Testis (tissue), 2 donors: ENCODE data around the gene AQP3.

Experiments
- POLR2A ChIP-seq: fragments of 450-650 bp; IDR thresholded peaks from one replicate; pipeline ENCODE4 v1.6.1; 2017; ENCODE audit warnings: antibody characterized with exemption, mild to moderate bottlenecking, moderate library complexity
- TF ChIP-seq, protein P1 (sequence below), 3 experiments: fragments of 450-650 bp in 2 of 3; fragments of 200-600 bp in 1 of 3; sonication (generic) in 1 of 3; IDR thresholded peaks; one replicate each; pipeline ENCODE4 v1.5.1; 2016 to 2019; ENCODE audit warnings: antibody characterized with exemption in 3 of 3, mild to moderate bottlenecking in 2 of 3, moderate library complexity in 1 of 3

DNA sequence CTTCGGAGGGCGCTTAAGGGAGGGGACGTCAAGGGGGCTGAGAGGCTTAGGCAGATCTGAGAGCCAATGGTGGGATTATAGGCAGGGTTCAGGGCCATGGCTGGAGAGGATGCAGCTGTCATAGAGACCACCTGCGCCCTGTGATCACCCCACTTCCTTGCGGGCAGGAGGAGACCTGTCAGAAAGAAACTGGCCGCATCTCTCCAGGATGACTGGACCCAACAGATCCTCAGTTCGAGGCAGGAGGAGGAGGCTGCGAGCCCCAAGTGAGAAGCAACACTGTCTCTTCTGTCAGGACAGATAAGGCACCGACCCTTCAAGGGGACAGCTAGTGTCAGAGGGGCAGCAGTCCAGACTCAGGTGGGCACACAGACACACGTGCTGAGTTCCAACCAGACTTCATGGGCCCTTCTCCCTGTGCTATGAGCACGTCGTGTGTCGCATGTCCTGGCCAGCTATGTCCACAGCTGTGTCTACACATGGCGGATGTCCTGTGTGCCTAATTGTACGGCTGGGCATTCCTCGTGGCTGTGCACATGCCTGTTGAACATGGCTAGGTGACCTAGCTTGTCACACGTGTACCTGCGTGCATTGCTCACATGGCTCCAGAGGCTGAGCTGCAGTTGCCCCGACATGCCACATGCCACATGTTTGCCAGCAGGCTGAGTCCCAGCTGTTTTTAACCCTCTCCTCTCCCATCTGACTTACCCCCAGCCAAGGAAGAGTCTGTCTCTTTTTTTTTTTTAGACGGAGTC is 583 bp upstream of the AQP3 start:
- TF ChIP-seq, protein P1, sequence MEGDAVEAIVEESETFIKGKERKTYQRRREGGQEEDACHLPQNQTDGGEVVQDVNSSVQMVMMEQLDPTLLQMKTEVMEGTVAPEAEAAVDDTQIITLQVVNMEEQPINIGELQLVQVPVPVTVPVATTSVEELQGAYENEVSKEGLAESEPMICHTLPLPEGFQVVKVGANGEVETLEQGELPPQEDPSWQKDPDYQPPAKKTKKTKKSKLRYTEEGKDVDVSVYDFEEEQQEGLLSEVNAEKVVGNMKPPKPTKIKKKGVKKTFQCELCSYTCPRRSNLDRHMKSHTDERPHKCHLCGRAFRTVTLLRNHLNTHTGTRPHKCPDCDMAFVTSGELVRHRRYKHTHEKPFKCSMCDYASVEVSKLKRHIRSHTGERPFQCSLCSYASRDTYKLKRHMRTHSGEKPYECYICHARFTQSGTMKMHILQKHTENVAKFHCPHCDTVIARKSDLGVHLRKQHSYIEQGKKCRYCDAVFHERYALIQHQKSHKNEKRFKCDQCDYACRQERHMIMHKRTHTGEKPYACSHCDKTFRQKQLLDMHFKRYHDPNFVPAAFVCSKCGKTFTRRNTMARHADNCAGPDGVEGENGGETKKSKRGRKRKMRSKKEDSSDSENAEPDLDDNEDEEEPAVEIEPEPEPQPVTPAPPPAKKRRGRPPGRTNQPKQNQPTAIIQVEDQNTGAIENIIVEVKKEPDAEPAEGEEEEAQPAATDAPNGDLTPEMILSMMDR (IDR thresholded peaks at IDR 0.05) = no peak
- no peak for TF ChIP-seq POLR2A
